HFFc6 (cell line): ENCODE measurements around the gene YPEL1. TPM values are rescaled to one million over a fixed set of nuclear protein-coding genes. Genes with fewer than 3 reads are reported as not detected.
"Not testable (repeated sequence)": the region's sequence is repeated elsewhere in the genome, so short reads cannot be mapped to it uniquely, and the experiment has no call there.

ENCODE experiments used
- DNase-seq: peaks from one replicate; pipeline ENCODE4 v3.0.0-alpha.2; 2018
- H3K27ac Mint-ChIP-seq: 2 replicates; pipeline ENCODE4 v1.8.0; 2020; ENCODE audit warnings: mild to moderate bottlenecking, mixed read lengths
- H3K27me3 Mint-ChIP-seq: 2 replicates; pipeline ENCODE4 v1.8.0; 2021; ENCODE audit warnings: mild to moderate bottlenecking, moderate library complexity, mixed read lengths; ENCODE audit not compliant: insufficient read depth
- H3K36me3 Mint-ChIP-seq: 2 replicates; pipeline ENCODE4 v1.8.0; 2021; ENCODE audit warnings: low read depth, mixed read lengths
- H3K4me1 Mint-ChIP-seq: 2 replicates; pipeline ENCODE4 v1.8.0; 2020; ENCODE audit warnings: low read depth, mixed read lengths
- H3K4me3 Mint-ChIP-seq: 2 replicates; pipeline ENCODE4 v1.8.0; 2020; ENCODE audit warnings: mild to moderate bottlenecking, moderate library complexity, mixed read lengths
- H3K9me3 Mint-ChIP-seq: 2 replicates; pipeline ENCODE4 v1.8.0; 2020; ENCODE audit warnings: mild to moderate bottlenecking, mixed read lengths
- CTCF ChIP-seq: fragments of 200-600 bp; sonication (generic); IDR thresholded peaks from 2 replicates; pipeline ENCODE4 v1.5.0; 2021; ENCODE audit warnings: antibody characterized with exemption, mild to moderate bottlenecking
- total RNA-seq, 6 experiments: library from RNA; stranded (reverse); fragmentation: NEBNext Ultra II Directional; extraction: Animal tissue kit (Norgen Biotek cat#: 25700); gene quantifications; 2 replicates in 1 of 6; 3 replicates in 5 of 6; pipeline ENCODE4 v1.2.3, GENCODE V29; 2021

YPEL1 gene
- total RNA-seq, 6 experiments from 2014 or later, result 0.17 to 0.38 (median 0.20) TPM; not detected in 1

- no peak overlapping the region for H3K4me3 Mint-ChIP-seq
- H3K27me3 Mint-ChIP-seq, result peaks cover 2% of the 10 kb centered on the region
- TF ChIP-seq CTCF, result no peak
- H3K9me3 Mint-ChIP-seq, result no peaks in the 10 kb centered on the region
- no peak for DNase-seq
- peaks cover 9% of the 10 kb centered on the region; the same call in 1 of the 2 replicates for H3K36me3 Mint-ChIP-seq
- no peak overlapping the region for H3K27ac Mint-ChIP-seq
- no peaks in the 10 kb centered on the region for H3K4me1 Mint-ChIP-seq
These were observed 53.8 kb downstream of the YPEL1 start for GRCh38 chr22:21681566-21682370.

GRCh38 chr22:21680830-21681565, 54.6 kb downstream of the YPEL1 start:
- no peak for TF ChIP-seq CTCF
- no peaks in the 10 kb centered on the region for H3K9me3 Mint-ChIP-seq
- peaks cover 2% of the 10 kb centered on the region for H3K27me3 Mint-ChIP-seq
- no peak for DNase-seq
- no peak overlapping the region for H3K4me3 Mint-ChIP-seq
- H3K27ac Mint-ChIP-seq, result no peak overlapping the region
- H3K36me3 Mint-ChIP-seq, result peaks cover 10% of the 10 kb centered on the region; the same call in 1 of the 2 replicates
- H3K4me1 Mint-ChIP-seq, result no peaks in the 10 kb centered on the region

GRCh38 chr22:21679383-21679782, 56.2 kb downstream of the YPEL1 start:
- Mint-ChIP-seq H3K4me1 (no peaks in the 10 kb centered on the region), H3K36me3 (peaks cover 14% of the 10 kb centered on the region), H3K27me3 (peaks cover 4% of the 10 kb centered on the region), H3K4me3 (no peak overlapping the region), H3K9me3 (no peaks in the 10 kb centered on the region), H3K27ac (no peak overlapping the region)
- no peak for DNase-seq
- no peak for TF ChIP-seq CTCF

GRCh38 chr22:21678842-21679241, 56.8 kb downstream of the YPEL1 start:
- DNase-seq, H3K9me3 Mint-ChIP-seq, H3K27ac Mint-ChIP-seq, H3K4me1 Mint-ChIP-seq, H3K4me3 Mint-ChIP-seq, H3K27me3 Mint-ChIP-seq: not testable (repeated sequence)
- peaks cover 14% of the 10 kb centered on the region for H3K36me3 Mint-ChIP-seq

- Mint-ChIP-seq H3K36me3 (peaks cover 14% of the 10 kb centered on the region), H3K27me3 (peaks cover 4% of the 10 kb centered on the region), H3K9me3 (no peaks in the 10 kb centered on the region), H3K27ac (no peak overlapping the region), H3K4me3 (no peak overlapping the region), H3K4me1 (no peaks in the 10 kb centered on the region)
- no peak for TF ChIP-seq CTCF
- no peak for DNase-seq
These were observed 57.8 kb downstream of the YPEL1 start for GRCh38 chr22:21677606-21678443.
